ENCODE data around the gene SNN.

The SNN gene

GRCh38 chr16:11640987-11641817, 27.1 kb upstream of the SNN start:
- Histone ChIP-seq H3K27ac (replicated peaks) (no peak overlapping the region; the same call in 1 of the 2 replicates), H3K4me3 (replicated peaks; ENCODE audit: insufficient read depth, low read length) (no peak overlapping the region), H3K27me3 (ENCODE audit: insufficient read depth, poor library complexity, severe bottlenecking) (no peaks in the 10 kb centered on the region)
- peak; percentile 35 to 53 for DNase-seq (ENCODE audit: low read depth in 1 of 2, low spot score in 1 of 2)
- TF ChIP-seq CTCF (IDR thresholded peaks at IDR 0.05; ENCODE audit: insufficient read depth, low read length): peak; percentile 55
- TF ChIP-seq POLR2AphosphoS5 (IDR thresholded peaks at IDR 0.05; ENCODE audit: low read depth): no peak
- no peak for TF ChIP-seq GABPA (IDR thresholded peaks at IDR 0.05; ENCODE audit: low read depth)

GRCh38 chr16:11642765-11643116, 25.5 kb upstream of the SNN start:
- H3K4me3 ChIP-seq (replicated peaks; ENCODE audit: insufficient read depth, low read length): no peak overlapping the region
- H3K27me3 ChIP-seq (ENCODE audit: insufficient read depth, poor library complexity, severe bottlenecking): no peaks in the 10 kb centered on the region
- TF ChIP-seq POLR2AphosphoS5 (IDR thresholded peaks at IDR 0.05; ENCODE audit: low read depth): no peak
- no peak for DNase-seq (ENCODE audit: low read depth in 1 of 2, low spot score in 1 of 2)
- H3K27ac ChIP-seq (replicated peaks): no peak overlapping the region

GRCh38 chr16:11649276-11649675, 19.0 kb upstream of the SNN start:
- H3K27me3 ChIP-seq (ENCODE audit: insufficient read depth, poor library complexity, severe bottlenecking): no peaks in the 10 kb centered on the region
- no peak overlapping the region for H3K4me3 ChIP-seq (replicated peaks; ENCODE audit: insufficient read depth, low read length)
- DNase-seq (ENCODE audit: low read depth in 1 of 2, low spot score in 1 of 2): no peak
- no peak overlapping the region for H3K27ac ChIP-seq (replicated peaks)
- TF ChIP-seq SPI1 (IDR thresholded peaks at IDR 0.05; ENCODE audit: borderline replicate concordance, low read depth) (no peak), POLR2AphosphoS5 (IDR thresholded peaks at IDR 0.05; ENCODE audit: low read depth) (no peak), CTCF (IDR thresholded peaks at IDR 0.05; ENCODE audit: insufficient read depth, low read length) (no peak), REST (IDR thresholded peaks at IDR 0.05; ENCODE audit: insufficient replicate concordance, low read depth) (no peak), GABPA (IDR thresholded peaks at IDR 0.05; ENCODE audit: low read depth) (no peak)

GRCh38 chr16:11650641-11651591, 17.3 kb upstream of the SNN start:
- TF ChIP-seq SPI1 (IDR thresholded peaks at IDR 0.05; ENCODE audit: borderline replicate concordance, low read depth) (no peak), POLR2AphosphoS5 (IDR thresholded peaks at IDR 0.05; ENCODE audit: low read depth) (no peak), REST (IDR thresholded peaks at IDR 0.05; ENCODE audit: insufficient replicate concordance, low read depth) (no peak), GABPA (IDR thresholded peaks at IDR 0.05; ENCODE audit: low read depth) (no peak)
- no peak overlapping the region for H3K27ac ChIP-seq (replicated peaks)

More at GRCh38 chr16:11650641-11651591, 17.3 kb upstream of the SNN start:
- DNase-seq (ENCODE audit: low read depth in 1 of 2, low spot score in 1 of 2): no peak
- Histone ChIP-seq H3K27me3 (ENCODE audit: insufficient read depth, poor library complexity, severe bottlenecking) (no peaks in the 10 kb centered on the region), H3K4me3 (replicated peaks; ENCODE audit: insufficient read depth, low read length) (no peak overlapping the region)
